Prostate gland (tissue), 2 donors: ENCODE measurements around the gene ASPG. TPM values are rescaled to one million over a fixed set of nuclear protein-coding genes. Genes with fewer than 3 reads are reported as not detected.

Experiments
- DNase-seq: peaks from one replicate; pipeline ENCODE4 v3.0.0-alpha.2; 2019; ENCODE audit warnings: low spot score
- H3K27ac ChIP-seq, 2 donors: fragments of 200-600 bp; sonication (generic); 2 replicates each; pipeline ENCODE4 v1.5.1; 2017 to 2019
- H3K27me3 ChIP-seq: fragments of 200-600 bp; sonication (generic); replicated peaks from 2 replicates; pipeline ENCODE4 v1.5.1; 2019; ENCODE audit not compliant: insufficient read depth
- H3K36me3 ChIP-seq, 2 donors: fragments of 200-600 bp; sonication (generic); 1 replicate in 1 of 2; 2 replicates in 1 of 2; pipeline versions ENCODE4 v1.5.1 to v1.8.1; 2017 to 2019
- H3K4me1 ChIP-seq: fragments of 200-600 bp; sonication (generic); replicated peaks from 2 replicates; pipeline ENCODE4 v1.5.1; 2019
- H3K4me3 ChIP-seq, 2 donors: fragments of 200-600 bp; sonication (generic); 2 replicates each; pipeline ENCODE4 v1.5.1; 2017 to 2019
- H3K9me3 ChIP-seq: fragments of 200-600 bp; sonication (generic); 2 replicates; pipeline ENCODE4 v1.5.1; 2017
- CTCF ChIP-seq, 4 experiments: fragments of 200-600 bp in 2 of 4; fragments of 450-650 bp in 2 of 4; sonication (generic) in 2 of 4; IDR thresholded peaks; 1 replicate in 3 of 4; 2 replicates in 1 of 4; pipeline ENCODE4 v1.5.1; 2016 to 2019; ENCODE audit warnings: antibody characterized with exemption in 4 of 4, mild to moderate bottlenecking in 2 of 4, moderate library complexity in 2 of 4
- POLR2A ChIP-seq: fragments of 450-650 bp; IDR thresholded peaks from one replicate; pipeline ENCODE4 v1.6.1; 2016; ENCODE audit warnings: antibody characterized with exemption, mild to moderate bottlenecking
- POLR2AphosphoS5 ChIP-seq: sonication (generic); formaldehyde crosslinking; IDR thresholded peaks from one replicate; pipeline ENCODE4 v1.6.1; 2017; ENCODE audit warnings: antibody characterized with exemption
- WGBS: methylation state at CpG from one replicate; pipeline ENCODE4 v1.1.5; 2018; 5-methylcytosine and 5-hydroxymethylcytosine counted together
- intact Hi-C: fragments of 100-400 bp; cut with DNase I; formaldehyde crosslinking; loops from one replicate; pipeline ENCODE4 v1.14.2; 2022
- total RNA-seq, 2 donors: library from RNA; depleted of rRNA; stranded (reverse); fragments of >200 nt; gene quantifications; one replicate each; pipeline ENCODE4 v1.1.0, GENCODE V29; 2016

ASPG gene
- total RNA-seq, 2 donors from 2014 or later = 2.3 TPM; not detected in 1

GRCh38 chr14:104048758-104049507 is 36.6 kb upstream of the ASPG start:
- no peaks in the 10 kb centered on the region for H3K27me3 ChIP-seq
- WGBS = 90% methylated on average over 2 of the region's 2 CpGs
- H3K4me1 ChIP-seq = no peaks in the 10 kb centered on the region
- no peak overlapping the region for H3K4me3 ChIP-seq
- intact Hi-C loops = no loop called here
- TF ChIP-seq POLR2AphosphoS5 (no peak), POLR2A (no peak), CTCF (IDR thresholded peaks at IDR 0.05) (no peak)
- H3K9me3 ChIP-seq = no peaks in the 10 kb centered on the region
- DNase-seq = no peak
- H3K27ac ChIP-seq = no peak overlapping the region
- no peaks in the 10 kb centered on the region for H3K36me3 ChIP-seq

- no peak for DNase-seq
- 73% methylated on average over 9 of the region's 9 CpGs for WGBS
- no peak for TF ChIP-seq POLR2A
- TF ChIP-seq CTCF (IDR thresholded peaks at IDR 0.05) = no peak
- no peak for TF ChIP-seq POLR2AphosphoS5
- Histone ChIP-seq H3K36me3 (no peaks in the 10 kb centered on the region), H3K9me3 (no peaks in the 10 kb centered on the region), H3K4me3 (no peak overlapping the region), H3K27ac (no peak overlapping the region), H3K27me3 (no peaks in the 10 kb centered on the region), H3K4me1 (no peaks in the 10 kb centered on the region)
- intact Hi-C loops = no loop called here
Measured at GRCh38 chr14:104049576-104050240, 35.8 kb upstream of the ASPG start.

GRCh38 chr14:104051092-104051813 is 34.2 kb upstream of the ASPG start:
- no peaks in the 10 kb centered on the region for H3K4me1 ChIP-seq

GRCh38 chr14:104054222-104054905 is 31.1 kb upstream of the ASPG start:
- no peak for DNase-seq
- intact Hi-C loops = no loop called here
- no peaks in the 10 kb centered on the region for H3K9me3 ChIP-seq
- H3K4me3 ChIP-seq = no peak overlapping the region
- no peaks in the 10 kb centered on the region for H3K27me3 ChIP-seq
- no peaks in the 10 kb centered on the region for H3K4me1 ChIP-seq
- H3K36me3 ChIP-seq = no peaks in the 10 kb centered on the region
- WGBS = 74% methylated on average over 14 of the region's 16 CpGs
- no peak for TF ChIP-seq POLR2AphosphoS5
- TF ChIP-seq CTCF (IDR thresholded peaks at IDR 0.05) = no peak
- no peak for TF ChIP-seq POLR2A
- H3K27ac ChIP-seq = no peak overlapping the region

More at GRCh38 chr14:104051092-104051813, 34.2 kb upstream of the ASPG start:
- intact Hi-C loops = no loop called here
- no peak for DNase-seq
- WGBS = 92% methylated on average over 5 of the region's 5 CpGs
- H3K27ac ChIP-seq = no peak overlapping the region
- no peaks in the 10 kb centered on the region for H3K36me3 ChIP-seq
- no peaks in the 10 kb centered on the region for H3K27me3 ChIP-seq
- no peak overlapping the region for H3K4me3 ChIP-seq
- H3K9me3 ChIP-seq = no peaks in the 10 kb centered on the region
- TF ChIP-seq POLR2A (no peak), POLR2AphosphoS5 (no peak), CTCF (IDR thresholded peaks at IDR 0.05) (no peak)
